HepG2 (cell line): ENCODE measurements around the gene TSSK3. TPM values are rescaled to one million over a fixed set of nuclear protein-coding genes. Genes with fewer than 3 reads are reported as not detected.

Experiments used
- CHD2 ChIP-seq: IDR thresholded peaks from 2 replicates; pipeline ENCODE4 v1.6.1; 2011; ENCODE audit warnings: low read depth, low read length, improper control_type of control experiment
- FOXM1 ChIP-seq: sonication (generic); formaldehyde crosslinking; IDR thresholded peaks from 2 replicates; pipeline ENCODE4 v1.5.0; 2020; ENCODE audit warnings: missing genetic modification reagents
- HMG20B ChIP-seq: conservative IDR thresholded peaks from 2 replicates; pipeline ENCODE4 v1.6.1; 2016; ENCODE audit warnings: missing genetic modification reagents, missing compliant biosample characterization
- MAZ ChIP-seq, 2 experiments: sonication (generic) in 1 of 2; formaldehyde crosslinking in 1 of 2; IDR thresholded peaks; 2 replicates each; pipeline versions ENCODE4 v1.5.0 to v1.6.1; 2012 to 2020; ENCODE audit warnings: low read depth in 2 of 2, mild to moderate bottlenecking in 2 of 2, borderline replicate concordance in 1 of 2, improper control_type of control experiment in 1 of 2, low read length in 1 of 2, missing genetic modification reagents in 1 of 2, moderate library complexity in 1 of 2
- ZFP36L1 ChIP-seq: sonication (generic); formaldehyde crosslinking; IDR thresholded peaks from 2 replicates; pipeline ENCODE4 v1.8.0; 2022; ENCODE audit warnings: mild to moderate bottlenecking, missing genetic modification reagents, moderate library complexity
- ZNF746 ChIP-seq: sonication (generic); formaldehyde crosslinking; IDR thresholded peaks from 2 replicates; pipeline ENCODE4 v1.8.0; 2022; ENCODE audit warnings: mild to moderate bottlenecking, missing genetic modification reagents
- ZNF883 ChIP-seq: sonication (generic); formaldehyde crosslinking; IDR thresholded peaks from 2 replicates; pipeline ENCODE4 v1.5.1; 2020; ENCODE audit warnings: mild to moderate bottlenecking, missing genetic modification reagents; ENCODE audit errors: not compliant biosample characterization
- polyA plus RNA-seq, 8 experiments: library from polyadenylated mRNA; depleted of rRNA in 3 of 8; stranded (reverse) in 7 of 8; unstranded in 1 of 8; fragments of >200 nt; fragmentation: Illumina TruSeq in 4 of 8; extraction: Trizol in 4 of 8; gene quantifications; 2 replicates each; pipeline versions ENCODE4 v1.2.1 to v1.2.3, GENCODE V29; 2011 to 2016; ENCODE audit warnings: low read depth in 4 of 8, missing spikeins in 1 of 8, mixed read lengths in 1 of 8; ENCODE audit not compliant: insufficient read depth in 1 of 8
- total RNA-seq, 5 experiments: library from RNA; depleted of rRNA; stranded (reverse); fragments of >200 nt; fragmentation: Illumina TruSeq; extraction: Trizol; gene quantifications; 2 replicates each; pipeline ENCODE4 v1.2.3, GENCODE V29; 2016; ENCODE audit warnings: low read depth in 1 of 5
- TF ChIP-seq, protein P1 (sequence below): sonication (generic); formaldehyde crosslinking; IDR thresholded peaks from 2 replicates; pipeline ENCODE4 v1.4.0; 2020; ENCODE audit warnings: missing genetic modification reagents
- TF ChIP-seq, protein P2 (sequence below): IDR thresholded peaks from 2 replicates; pipeline ENCODE4 v1.4.0; 2020; ENCODE audit warnings: mild to moderate bottlenecking, missing genetic modification reagents
- TF ChIP-seq, protein P3 (sequence below): sonication (generic); formaldehyde crosslinking; IDR thresholded peaks from 2 replicates; pipeline ENCODE4 v1.4.0; 2020; ENCODE audit warnings: mild to moderate bottlenecking, missing genetic modification reagents
- TF ChIP-seq, protein P4 (sequence below): sonication (generic); formaldehyde crosslinking; IDR thresholded peaks from 2 replicates; pipeline ENCODE4 v1.4.0; 2020; ENCODE audit warnings: missing genetic modification reagents, borderline replicate concordance
- TF ChIP-seq, protein P5 (sequence below): IDR thresholded peaks from 2 replicates; pipeline ENCODE4 v1.6.1; 2018; ENCODE audit warnings: missing genetic modification reagents, mild to moderate bottlenecking, missing compliant biosample characterization

TSSK3 gene
- total and polyA plus RNA-seq, 2 of the 13 experiments (the other 11 are each of a cell fraction or from before 2014, with no cell fraction given) = 1.0 to 1.1 TPM

DNA sequence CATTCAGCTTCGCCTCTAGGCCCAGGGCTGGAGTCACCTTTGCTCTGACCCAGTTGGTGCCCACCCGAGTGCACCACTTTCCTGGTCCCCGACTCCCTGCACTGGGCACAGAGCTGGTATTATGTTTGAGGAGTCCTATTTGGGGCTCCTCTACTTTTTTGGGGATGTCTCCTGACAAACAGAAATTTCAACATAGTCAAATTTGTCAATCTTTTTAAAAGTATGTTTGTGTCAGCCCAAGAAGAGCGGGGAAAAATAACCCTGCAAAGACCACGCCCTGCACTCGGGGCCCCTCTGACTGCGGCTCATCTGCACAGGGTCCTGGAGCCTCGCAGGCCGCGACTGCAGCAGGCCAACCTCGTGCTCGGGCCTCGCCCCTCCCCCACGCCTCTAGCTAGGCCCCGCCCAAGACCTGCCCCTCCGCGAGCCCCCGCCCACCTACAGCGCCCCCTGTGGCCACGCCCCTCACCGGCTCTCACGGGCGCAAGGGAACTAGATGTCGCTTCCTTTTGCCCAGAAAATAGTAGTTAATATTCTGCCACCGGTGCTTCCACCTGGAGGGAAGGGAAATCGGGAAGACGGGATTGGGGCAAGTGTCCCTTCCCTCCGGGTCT lies 11.4 kb upstream of the TSSK3 start (continued):
- TF ChIP-seq, protein P1, sequence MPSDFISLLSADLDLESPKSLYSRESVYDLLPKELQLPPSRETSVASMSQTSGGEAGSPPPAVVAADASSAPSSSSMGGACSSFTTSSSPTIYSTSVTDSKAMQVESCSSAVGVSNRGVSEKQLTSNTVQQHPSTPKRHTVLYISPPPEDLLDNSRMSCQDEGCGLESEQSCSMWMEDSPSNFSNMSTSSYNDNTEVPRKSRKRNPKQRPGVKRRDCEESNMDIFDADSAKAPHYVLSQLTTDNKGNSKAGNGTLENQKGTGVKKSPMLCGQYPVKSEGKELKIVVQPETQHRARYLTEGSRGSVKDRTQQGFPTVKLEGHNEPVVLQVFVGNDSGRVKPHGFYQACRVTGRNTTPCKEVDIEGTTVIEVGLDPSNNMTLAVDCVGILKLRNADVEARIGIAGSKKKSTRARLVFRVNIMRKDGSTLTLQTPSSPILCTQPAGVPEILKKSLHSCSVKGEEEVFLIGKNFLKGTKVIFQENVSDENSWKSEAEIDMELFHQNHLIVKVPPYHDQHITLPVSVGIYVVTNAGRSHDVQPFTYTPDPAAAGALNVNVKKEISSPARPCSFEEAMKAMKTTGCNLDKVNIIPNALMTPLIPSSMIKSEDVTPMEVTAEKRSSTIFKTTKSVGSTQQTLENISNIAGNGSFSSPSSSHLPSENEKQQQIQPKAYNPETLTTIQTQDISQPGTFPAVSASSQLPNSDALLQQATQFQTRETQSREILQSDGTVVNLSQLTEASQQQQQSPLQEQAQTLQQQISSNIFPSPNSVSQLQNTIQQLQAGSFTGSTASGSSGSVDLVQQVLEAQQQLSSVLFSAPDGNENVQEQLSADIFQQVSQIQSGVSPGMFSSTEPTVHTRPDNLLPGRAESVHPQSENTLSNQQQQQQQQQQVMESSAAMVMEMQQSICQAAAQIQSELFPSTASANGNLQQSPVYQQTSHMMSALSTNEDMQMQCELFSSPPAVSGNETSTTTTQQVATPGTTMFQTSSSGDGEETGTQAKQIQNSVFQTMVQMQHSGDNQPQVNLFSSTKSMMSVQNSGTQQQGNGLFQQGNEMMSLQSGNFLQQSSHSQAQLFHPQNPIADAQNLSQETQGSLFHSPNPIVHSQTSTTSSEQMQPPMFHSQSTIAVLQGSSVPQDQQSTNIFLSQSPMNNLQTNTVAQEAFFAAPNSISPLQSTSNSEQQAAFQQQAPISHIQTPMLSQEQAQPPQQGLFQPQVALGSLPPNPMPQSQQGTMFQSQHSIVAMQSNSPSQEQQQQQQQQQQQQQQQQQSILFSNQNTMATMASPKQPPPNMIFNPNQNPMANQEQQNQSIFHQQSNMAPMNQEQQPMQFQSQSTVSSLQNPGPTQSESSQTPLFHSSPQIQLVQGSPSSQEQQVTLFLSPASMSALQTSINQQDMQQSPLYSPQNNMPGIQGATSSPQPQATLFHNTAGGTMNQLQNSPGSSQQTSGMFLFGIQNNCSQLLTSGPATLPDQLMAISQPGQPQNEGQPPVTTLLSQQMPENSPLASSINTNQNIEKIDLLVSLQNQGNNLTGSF = peak; percentile 83; the same call in 1 of the 2 replicates
- TF ChIP-seq, protein P2, sequence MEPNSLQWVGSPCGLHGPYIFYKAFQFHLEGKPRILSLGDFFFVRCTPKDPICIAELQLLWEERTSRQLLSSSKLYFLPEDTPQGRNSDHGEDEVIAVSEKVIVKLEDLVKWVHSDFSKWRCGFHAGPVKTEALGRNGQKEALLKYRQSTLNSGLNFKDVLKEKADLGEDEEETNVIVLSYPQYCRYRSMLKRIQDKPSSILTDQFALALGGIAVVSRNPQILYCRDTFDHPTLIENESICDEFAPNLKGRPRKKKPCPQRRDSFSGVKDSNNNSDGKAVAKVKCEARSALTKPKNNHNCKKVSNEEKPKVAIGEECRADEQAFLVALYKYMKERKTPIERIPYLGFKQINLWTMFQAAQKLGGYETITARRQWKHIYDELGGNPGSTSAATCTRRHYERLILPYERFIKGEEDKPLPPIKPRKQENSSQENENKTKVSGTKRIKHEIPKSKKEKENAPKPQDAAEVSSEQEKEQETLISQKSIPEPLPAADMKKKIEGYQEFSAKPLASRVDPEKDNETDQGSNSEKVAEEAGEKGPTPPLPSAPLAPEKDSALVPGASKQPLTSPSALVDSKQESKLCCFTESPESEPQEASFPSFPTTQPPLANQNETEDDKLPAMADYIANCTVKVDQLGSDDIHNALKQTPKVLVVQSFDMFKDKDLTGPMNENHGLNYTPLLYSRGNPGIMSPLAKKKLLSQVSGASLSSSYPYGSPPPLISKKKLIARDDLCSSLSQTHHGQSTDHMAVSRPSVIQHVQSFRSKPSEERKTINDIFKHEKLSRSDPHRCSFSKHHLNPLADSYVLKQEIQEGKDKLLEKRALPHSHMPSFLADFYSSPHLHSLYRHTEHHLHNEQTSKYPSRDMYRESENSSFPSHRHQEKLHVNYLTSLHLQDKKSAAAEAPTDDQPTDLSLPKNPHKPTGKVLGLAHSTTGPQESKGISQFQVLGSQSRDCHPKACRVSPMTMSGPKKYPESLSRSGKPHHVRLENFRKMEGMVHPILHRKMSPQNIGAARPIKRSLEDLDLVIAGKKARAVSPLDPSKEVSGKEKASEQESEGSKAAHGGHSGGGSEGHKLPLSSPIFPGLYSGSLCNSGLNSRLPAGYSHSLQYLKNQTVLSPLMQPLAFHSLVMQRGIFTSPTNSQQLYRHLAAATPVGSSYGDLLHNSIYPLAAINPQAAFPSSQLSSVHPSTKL (CRISPR knock-in tag) = peak; percentile 38
- TF ChIP-seq MAZ (IDR thresholded peaks at IDR 0.05; ENCODE audit: borderline replicate concordance, low read depth, low read length) = peak; percentile 24; the same call in 1 of the 2 replicates
- no peak for TF ChIP-seq MAZ (CRISPR knock-in tag; IDR thresholded peaks at IDR 0.05; ENCODE audit: low read depth)
- no peak for TF ChIP-seq FOXM1 (CRISPR knock-in tag)
- no peak for TF ChIP-seq ZNF746
- TF ChIP-seq, protein P3, sequence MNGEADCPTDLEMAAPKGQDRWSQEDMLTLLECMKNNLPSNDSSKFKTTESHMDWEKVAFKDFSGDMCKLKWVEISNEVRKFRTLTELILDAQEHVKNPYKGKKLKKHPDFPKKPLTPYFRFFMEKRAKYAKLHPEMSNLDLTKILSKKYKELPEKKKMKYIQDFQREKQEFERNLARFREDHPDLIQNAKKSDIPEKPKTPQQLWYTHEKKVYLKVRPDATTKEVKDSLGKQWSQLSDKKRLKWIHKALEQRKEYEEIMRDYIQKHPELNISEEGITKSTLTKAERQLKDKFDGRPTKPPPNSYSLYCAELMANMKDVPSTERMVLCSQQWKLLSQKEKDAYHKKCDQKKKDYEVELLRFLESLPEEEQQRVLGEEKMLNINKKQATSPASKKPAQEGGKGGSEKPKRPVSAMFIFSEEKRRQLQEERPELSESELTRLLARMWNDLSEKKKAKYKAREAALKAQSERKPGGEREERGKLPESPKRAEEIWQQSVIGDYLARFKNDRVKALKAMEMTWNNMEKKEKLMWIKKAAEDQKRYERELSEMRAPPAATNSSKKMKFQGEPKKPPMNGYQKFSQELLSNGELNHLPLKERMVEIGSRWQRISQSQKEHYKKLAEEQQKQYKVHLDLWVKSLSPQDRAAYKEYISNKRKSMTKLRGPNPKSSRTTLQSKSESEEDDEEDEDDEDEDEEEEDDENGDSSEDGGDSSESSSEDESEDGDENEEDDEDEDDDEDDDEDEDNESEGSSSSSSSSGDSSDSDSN = no peak
- TF ChIP-seq ZNF883 (CRISPR knock-in tag) = peak; percentile 24
- TF ChIP-seq, protein P4, sequence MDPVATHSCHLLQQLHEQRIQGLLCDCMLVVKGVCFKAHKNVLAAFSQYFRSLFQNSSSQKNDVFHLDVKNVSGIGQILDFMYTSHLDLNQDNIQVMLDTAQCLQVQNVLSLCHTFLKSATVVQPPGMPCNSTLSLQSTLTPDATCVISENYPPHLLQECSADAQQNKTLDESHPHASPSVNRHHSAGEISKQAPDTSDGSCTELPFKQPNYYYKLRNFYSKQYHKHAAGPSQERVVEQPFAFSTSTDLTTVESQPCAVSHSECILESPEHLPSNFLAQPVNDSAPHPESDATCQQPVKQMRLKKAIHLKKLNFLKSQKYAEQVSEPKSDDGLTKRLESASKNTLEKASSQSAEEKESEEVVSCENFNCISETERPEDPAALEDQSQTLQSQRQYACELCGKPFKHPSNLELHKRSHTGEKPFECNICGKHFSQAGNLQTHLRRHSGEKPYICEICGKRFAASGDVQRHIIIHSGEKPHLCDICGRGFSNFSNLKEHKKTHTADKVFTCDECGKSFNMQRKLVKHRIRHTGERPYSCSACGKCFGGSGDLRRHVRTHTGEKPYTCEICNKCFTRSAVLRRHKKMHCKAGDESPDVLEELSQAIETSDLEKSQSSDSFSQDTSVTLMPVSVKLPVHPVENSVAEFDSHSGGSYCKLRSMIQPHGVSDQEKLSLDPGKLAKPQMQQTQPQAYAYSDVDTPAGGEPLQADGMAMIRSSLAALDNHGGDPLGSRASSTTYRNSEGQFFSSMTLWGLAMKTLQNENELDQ (CRISPR knock-in tag) = 0 out of 2 replicates have a peak, but pooled peaks have one; percentile 70
- no peak for TF ChIP-seq ZFP36L1
- no peak for TF ChIP-seq CHD2
- 0 out of 2 replicates have a peak, but pooled peaks have one; percentile 13 for TF ChIP-seq HMG20B (CRISPR knock-in tag)
- TF ChIP-seq, protein P5, sequence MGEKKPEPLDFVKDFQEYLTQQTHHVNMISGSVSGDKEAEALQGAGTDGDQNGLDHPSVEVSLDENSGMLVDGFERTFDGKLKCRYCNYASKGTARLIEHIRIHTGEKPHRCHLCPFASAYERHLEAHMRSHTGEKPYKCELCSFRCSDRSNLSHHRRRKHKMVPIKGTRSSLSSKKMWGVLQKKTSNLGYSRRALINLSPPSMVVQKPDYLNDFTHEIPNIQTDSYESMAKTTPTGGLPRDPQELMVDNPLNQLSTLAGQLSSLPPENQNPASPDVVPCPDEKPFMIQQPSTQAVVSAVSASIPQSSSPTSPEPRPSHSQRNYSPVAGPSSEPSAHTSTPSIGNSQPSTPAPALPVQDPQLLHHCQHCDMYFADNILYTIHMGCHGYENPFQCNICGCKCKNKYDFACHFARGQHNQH (CRISPR knock-in tag) = peak; percentile 53
